ENCODE data around the gene POP4. TPM values are rescaled to one million over a fixed set of nuclear protein-coding genes. Genes with fewer than 3 reads are reported as not detected.

The POP4 gene
- total and polyA plus RNA-seq, 2 donors (not counting 3 experiments of a cell fraction or from before 2014, with no cell fraction given), result 56.2 to 64.4 TPM

GRCh38 chr19:29593869-29594268 lies 12.2 kb upstream of the POP4 start:
- Histone ChIP-seq H3K9ac (replicated peaks; ENCODE audit: extremely low read depth, insufficient read depth, low read length) (no peak overlapping the region), H4K20me1 (replicated peaks; ENCODE audit: control insufficient read depth, extremely low read depth, insufficient read depth, low read length) (no peaks in the 10 kb centered on the region), H3K4me2 (ENCODE audit: insufficient read depth, low read length) (no peak overlapping the region), H2AFZ (ENCODE audit: low read depth, low read length) (no peak overlapping the region), H3K9me3 (replicated peaks; ENCODE audit: control insufficient read depth, insufficient read depth, low read length) (no peaks in the 10 kb centered on the region), H3K27me3 (ENCODE audit: control insufficient read depth in 2 of 2, insufficient read depth in 2 of 2, low read length in 2 of 2) (no peaks in the 10 kb centered on the region), H3K4me1 (ENCODE audit: control insufficient read depth, extremely low read depth, insufficient read depth, low read length) (no peaks in the 10 kb centered on the region), H3K79me2 (ENCODE audit: control insufficient read depth, insufficient read depth, low read length) (no peaks in the 10 kb centered on the region), H3K27ac (ENCODE audit: insufficient read depth, low read depth, low read length) (no peak overlapping the region), H3K36me3 (ENCODE audit: control insufficient read depth in 2 of 2, extremely low read depth in 1 of 2, insufficient read depth in 2 of 2, low read length in 2 of 2) (no peaks in the 10 kb centered on the region), H3K9me1 (replicated peaks; ENCODE audit: control insufficient read depth, extremely low read depth, insufficient read depth, low read length) (no peaks in the 10 kb centered on the region), H3K4me3 (replicated peaks in 1 of 3; ENCODE audit: insufficient read depth in 1 of 3, low read depth in 1 of 3, low read length in 3 of 3) (no peak overlapping the region)
- ChIA-PET POLR2A (no interaction called here), CTCF (no interaction called here)
- dilution Hi-C loops (cut with MboI; ENCODE audit: extremely low pct_ligation_motif_present, low sequenced_read_pairs), result no loop called here
- BruUV-seq (replicated peaks), result no TSS peak
- FAIRE-seq, result no peak
- no peak for TF ChIP-seq MYC (IDR thresholded peaks at IDR 0.05; ENCODE audit: low read depth, low read length)
- TF ChIP-seq POLR2A (IDR thresholded peaks at IDR 0.05; ENCODE audit: low read depth, low read length), result no peak
- TF ChIP-seq POLR2AphosphoS5 (IDR thresholded peaks at IDR 0.05; ENCODE audit: insufficient read depth, low read depth, low read length), result no peak
- intact Hi-C loops (cut with micrococcal nuclease), result no loop called here
- DNase-seq (ENCODE audit: low read depth, low spot score), result no peak

- no peaks in the 10 kb centered on the region for H3K4me1 ChIP-seq (ENCODE audit: control insufficient read depth, extremely low read depth, insufficient read depth, low read length)
- ChIA-PET CTCF (no interaction called here), POLR2A (no interaction called here)
- no peaks in the 10 kb centered on the region for H3K27me3 ChIP-seq (ENCODE audit: control insufficient read depth in 2 of 2, insufficient read depth in 2 of 2, low read length in 2 of 2)
- no peak overlapping the region for H3K4me2 ChIP-seq (ENCODE audit: insufficient read depth, low read length)
- no peaks in the 10 kb centered on the region for H3K9me1 ChIP-seq (replicated peaks; ENCODE audit: control insufficient read depth, extremely low read depth, insufficient read depth, low read length)
- DNase-seq (ENCODE audit: low read depth, low spot score) (no peak), FAIRE-seq (no peak)
- TF ChIP-seq POLR2AphosphoS5 (IDR thresholded peaks at IDR 0.05; ENCODE audit: insufficient read depth, low read depth, low read length), result no peak
- no peak for TF ChIP-seq MAX (IDR thresholded peaks at IDR 0.05; ENCODE audit: insufficient read depth, insufficient read length)
- TF ChIP-seq JUN (IDR thresholded peaks at IDR 0.05; ENCODE audit: borderline replicate concordance, insufficient read depth, insufficient read length, low read depth), result no peak
- TF ChIP-seq FOS (IDR thresholded peaks at IDR 0.05; ENCODE audit: borderline replicate concordance, insufficient read depth, low read length), result no peak
- no peak for TF ChIP-seq CTCF (IDR thresholded peaks at IDR 0.05; ENCODE audit: extremely low read depth in 1 of 2, insufficient read depth in 1 of 2, low read depth in 1 of 2, low read length in 2 of 2)
- TF ChIP-seq GATA2 (IDR thresholded peaks at IDR 0.05; ENCODE audit: insufficient read depth, insufficient read length, low read depth, low read length), result no peak
- no peak for TF ChIP-seq EZH2 (IDR thresholded peaks at IDR 0.05; ENCODE audit: borderline replicate concordance, low read depth, low read length, severe bottlenecking)
- TF ChIP-seq MYC (IDR thresholded peaks at IDR 0.05; ENCODE audit: low read depth, low read length), result no peak
- no peak for TF ChIP-seq POLR2A (IDR thresholded peaks at IDR 0.05; ENCODE audit: low read depth, low read length)
- no peaks in the 10 kb centered on the region for H3K79me2 ChIP-seq (ENCODE audit: control insufficient read depth, insufficient read depth, low read length)
- no peaks in the 10 kb centered on the region for H4K20me1 ChIP-seq (replicated peaks; ENCODE audit: control insufficient read depth, extremely low read depth, insufficient read depth, low read length)
- no peak overlapping the region for H3K9ac ChIP-seq (replicated peaks; ENCODE audit: extremely low read depth, insufficient read depth, low read length)
- H2AFZ ChIP-seq (ENCODE audit: low read depth, low read length), result no peak overlapping the region
- dilution Hi-C loops (cut with MboI; ENCODE audit: extremely low pct_ligation_motif_present, low sequenced_read_pairs) (no loop called here), intact Hi-C loops (cut with micrococcal nuclease) (no loop called here)
- no peaks in the 10 kb centered on the region for H3K9me3 ChIP-seq (replicated peaks; ENCODE audit: control insufficient read depth, insufficient read depth, low read length)
- no peaks in the 10 kb centered on the region for H3K36me3 ChIP-seq (ENCODE audit: control insufficient read depth in 2 of 2, extremely low read depth in 1 of 2, insufficient read depth in 2 of 2, low read length in 2 of 2)
- no peak overlapping the region for H3K4me3 ChIP-seq (replicated peaks in 1 of 3; ENCODE audit: insufficient read depth in 1 of 3, low read depth in 1 of 3, low read length in 3 of 3)
- no TSS peak for BruUV-seq (replicated peaks)
- H3K27ac ChIP-seq (ENCODE audit: insufficient read depth, low read depth, low read length), result no peak overlapping the region
Measured at GRCh38 chr19:29596080-29596727, 9.9 kb upstream of the POP4 start.
